SK-N-SH (cell line): Measurements from ENCODE around the gene TWNK. TPM values are rescaled to one million over a fixed set of nuclear protein-coding genes. Genes with fewer than 3 reads are reported as not detected.

ENCODE experiments used
- CTCF ChIA-PET: fragments of 300-600, 350-600 bp; formaldehyde crosslinking; extraction: SDS; loops from one replicate; lab custom pipeline; 2021; lab: Yijun Ruan, JAX
- POLR2A ChIA-PET: fragments of 350-600 bp; sonication (Branson Sonifier 250); formaldehyde crosslinking; extraction: SDS; loops from one replicate; lab custom pipeline; 2020; ENCODE audit warnings: antibody characterized with exemption, inconsistent platforms; lab: Yijun Ruan, JAX
- DNase-seq: peaks from one replicate; pipeline ENCODE4 v3.0.0; 2012
- H2AFZ ChIP-seq: fragments of 200-600 bp; sonication (generic); 2 replicates; pipeline ENCODE4 v1.8.1; 2016; ENCODE audit warnings: antibody characterized with exemption, mild to moderate bottlenecking, low read depth
- H3F3A ChIP-seq: fragments of 200-600 bp; sonication (generic); replicated peaks from 2 replicates; pipeline ENCODE3; 2016; ENCODE audit warnings: antibody characterized with exemption, mild to moderate bottlenecking; ENCODE audit not compliant: insufficient read depth
- H3K27ac ChIP-seq, 2 experiments: fragments of 200-500 bp in 1 of 2; fragments of 200-600 bp in 1 of 2; sonication (Bioruptor generic) in 1 of 2; sonication (generic), shearing (Covaris generic) in 1 of 2; 2 replicates each; pipeline versions ENCODE4 v1.5.1 to v1.6.1; 2014 to 2016; ENCODE audit warnings: low read depth in 2 of 2, inconsistent platforms in 1 of 2, low read length in 1 of 2, mild to moderate bottlenecking in 1 of 2, mixed read lengths in 1 of 2
- H3K27me3 ChIP-seq: fragments of 200-600 bp; sonication (generic), shearing (Covaris generic); 2 replicates; pipeline ENCODE4 v1.6.1; 2016; ENCODE audit warnings: mixed run types; ENCODE audit not compliant: insufficient read depth
- H3K36me3 ChIP-seq, 2 experiments: fragments of 200-500 bp in 1 of 2; fragments of 200-600 bp in 1 of 2; sonication (Bioruptor generic) in 1 of 2; sonication (generic) in 1 of 2; replicated peaks in 1 of 2; 2 replicates each; pipeline versions ENCODE3 to v1.5.1; 2014 to 2016; ENCODE audit warnings: low read length in 1 of 2, mild to moderate bottlenecking in 1 of 2; ENCODE audit not compliant: insufficient read depth in 2 of 2, control insufficient read depth in 1 of 2
- H3K4me1 ChIP-seq, 2 experiments: fragments of 200-500 bp in 1 of 2; fragments of 200-600 bp in 1 of 2; sonication (Bioruptor generic) in 1 of 2; sonication (generic), shearing (Covaris generic) in 1 of 2; 2 replicates each; pipeline versions ENCODE4 v1.5.1 to v1.6.1; 2014 to 2016; ENCODE audit warnings: low read depth in 1 of 2, low read length in 1 of 2, mixed run types in 1 of 2; ENCODE audit not compliant: insufficient read depth in 2 of 2, control insufficient read depth in 1 of 2
- H3K4me2 ChIP-seq: fragments of 200-600 bp; sonication (generic), shearing (Covaris generic); 2 replicates; pipeline ENCODE4 v1.6.1; 2017; ENCODE audit warnings: mixed run types
- H3K4me3 ChIP-seq, 2 experiments: fragments of 200-500 bp in 1 of 2; fragments of 200-600 bp in 1 of 2; sonication (Bioruptor generic) in 1 of 2; sonication (generic), shearing (Covaris generic) in 1 of 2; 2 replicates each; pipeline versions ENCODE4 v1.5.1 to v1.8.1; 2014 to 2016; ENCODE audit warnings: low read depth in 2 of 2, inconsistent platforms in 1 of 2, low read length in 1 of 2, mild to moderate bottlenecking in 1 of 2, mixed read lengths in 1 of 2, moderate library complexity in 1 of 2
- H3K79me2 ChIP-seq: fragments of 200-600 bp; sonication (generic); 2 replicates; pipeline ENCODE4 v1.8.1; 2017; ENCODE audit warnings: mild to moderate bottlenecking; ENCODE audit not compliant: insufficient read depth
- H3K9ac ChIP-seq: fragments of 200-600 bp; sonication (generic); 2 replicates; pipeline ENCODE4 v1.6.1; 2017; ENCODE audit warnings: mixed run types
- H3K9me2 ChIP-seq: fragments of 200-600 bp; sonication (generic); 2 replicates; pipeline ENCODE4 v1.6.1; 2017; ENCODE audit warnings: mixed run types
- H3K9me3 ChIP-seq: fragments of 200-600 bp; sonication (generic); 2 replicates; pipeline ENCODE4 v1.6.1; 2017; ENCODE audit warnings: mixed run types, mild to moderate bottlenecking, moderate library complexity
- H4K20me1 ChIP-seq: fragments of 200-600 bp; sonication (generic); 2 replicates; pipeline ENCODE4 v1.6.1; 2017; ENCODE audit warnings: mild to moderate bottlenecking, mixed run types; ENCODE audit not compliant: insufficient read depth
- CHD2 ChIP-seq: fragments of 150-350 bp; IDR thresholded peaks from 2 replicates; pipeline ENCODE4 v1.6.1; 2018; ENCODE audit warnings: low read length; ENCODE audit not compliant: partially characterized antibody
- ELF1 ChIP-seq: IDR thresholded peaks from 2 replicates; pipeline ENCODE4 v1.4.0; 2012
- EP300 ChIP-seq, 2 experiments: IDR thresholded peaks; 2 replicates each; pipeline versions ENCODE4 v1.4.0 to v1.6.1; 2012; ENCODE audit warnings: borderline replicate concordance in 1 of 2, low read depth in 1 of 2, low read length in 1 of 2
- FOXJ3 ChIP-seq: sonication (generic); formaldehyde crosslinking; IDR thresholded peaks from 2 replicates; pipeline ENCODE4 v1.5.1; 2020; ENCODE audit warnings: mild to moderate bottlenecking, missing genetic modification reagents
- GABPA ChIP-seq: IDR thresholded peaks from 2 replicates; pipeline ENCODE4 v1.4.0; 2012; ENCODE audit warnings: low read depth, mild to moderate bottlenecking
- GATA2 ChIP-seq: sonication (generic); formaldehyde crosslinking; IDR thresholded peaks from 2 replicates; pipeline ENCODE4 v1.5.0; 2020; ENCODE audit warnings: mild to moderate bottlenecking, missing genetic modification reagents
- IRF3 ChIP-seq: fragments of 150-350 bp; IDR thresholded peaks from 2 replicates; pipeline ENCODE4 v1.6.1; 2016; ENCODE audit warnings: mild to moderate bottlenecking, low read depth, low read length
- JUND ChIP-seq: IDR thresholded peaks from 2 replicates; pipeline ENCODE4 v1.4.0; 2012
- MAX ChIP-seq: IDR thresholded peaks from 2 replicates; pipeline ENCODE4 v1.4.0; 2012; ENCODE audit warnings: low read depth
- MEF2A ChIP-seq: IDR thresholded peaks from 2 replicates; pipeline ENCODE4 v1.4.0; 2012; ENCODE audit warnings: low read depth, borderline replicate concordance
- MXI1 ChIP-seq: IDR thresholded peaks from 2 replicates; pipeline ENCODE4 v1.6.1; 2012; ENCODE audit warnings: mild to moderate bottlenecking, low read depth, low read length, improper control_type of control experiment
- NRF1 ChIP-seq: IDR thresholded peaks from 2 replicates; pipeline ENCODE4 v1.6.1; 2012; ENCODE audit warnings: low read depth, mild to moderate bottlenecking, low read length
- PBX3 ChIP-seq: IDR thresholded peaks from 2 replicates; pipeline ENCODE4; 2012
- POLR2AphosphoS5 ChIP-seq: IDR thresholded peaks from 2 replicates; pipeline ENCODE4 v1.6.1; 2012; ENCODE audit warnings: low read depth, low read length
- RCOR1 ChIP-seq: fragments of 150-350 bp; IDR thresholded peaks from 2 replicates; pipeline ENCODE4 v1.6.1; 2017; ENCODE audit warnings: antibody characterized with exemption, low read length
- REST ChIP-seq: IDR thresholded peaks from 2 replicates; pipeline ENCODE4 v1.6.1; 2012; ENCODE audit warnings: mild to moderate bottlenecking, low read depth, low read length, moderate library complexity
- RXRA ChIP-seq: IDR thresholded peaks from 2 replicates; pipeline ENCODE4 v1.4.0; 2012; ENCODE audit warnings: low read depth, mild to moderate bottlenecking, borderline replicate concordance
- SIN3A ChIP-seq: IDR thresholded peaks from 2 replicates; pipeline ENCODE4 v1.6.1; 2012; ENCODE audit warnings: low read depth, mild to moderate bottlenecking, low read length, moderate library complexity, borderline replicate concordance
- TAF1 ChIP-seq: IDR thresholded peaks from 2 replicates; pipeline ENCODE4 v1.6.1; 2012; ENCODE audit warnings: low read depth, mild to moderate bottlenecking, low read length, moderate library complexity, borderline replicate concordance
- TCF12 ChIP-seq: IDR thresholded peaks from 2 replicates; pipeline ENCODE4 v1.4.0; 2012
- USF2 ChIP-seq: fragments of 150-350 bp; IDR thresholded peaks from 2 replicates; pipeline ENCODE4 v1.6.1; 2017; ENCODE audit warnings: antibody characterized with exemption, low read length, low read depth, borderline replicate concordance
- YY1 ChIP-seq: IDR thresholded peaks from 2 replicates; pipeline ENCODE4 v1.4.0; 2012; ENCODE audit warnings: low read depth, mild to moderate bottlenecking
- ZBTB33 ChIP-seq: IDR thresholded peaks from 2 replicates; pipeline ENCODE4 v1.4.0; 2012; ENCODE audit warnings: low read depth, borderline replicate concordance
- WGBS: methylation state at CpG from one replicate; pipeline ENCODE4 v1.1.6; 2017; ENCODE audit warnings: low lambda C conversion rate; 5-methylcytosine and 5-hydroxymethylcytosine counted together
- polyA plus RNA-seq, 3 experiments: library from polyadenylated mRNA; depleted of rRNA; stranded (reverse); fragments of >200 nt; gene quantifications; 2 replicates each; pipeline ENCODE4 v1.2.3, GENCODE V29; 2012

The TWNK gene
- polyA plus RNA-seq (2012; rRNA removed) = 16.4 and 20.0 TPM in 2 replicates
- 16.6 and 20.2 TPM in 2 replicates for polyA plus RNA-seq (2012; cell fraction: cytosol; rRNA removed)
- 15.7 and 20.7 TPM in 2 replicates for polyA plus RNA-seq (2012; cell fraction: nucleus; rRNA removed)

- H3K4me1 ChIP-seq = peaks cover 21 to 45% of the 10 kb centered on the region in 2 experiments
- peak within 1 kb of the TSS; percentile 85 to 98 for H3K4me3 ChIP-seq
- peak within 1 kb of the TSS; percentile 98 for H3K4me2 ChIP-seq
- H3K9me2 ChIP-seq = no peaks in the 10 kb centered on the region
- TF ChIP-seq FOXJ3 (CRISPR knock-in tag) (no peak), ELF1 (peak; percentile 66), EP300 (IDR thresholded peaks at IDR 0.05; ENCODE audit: borderline replicate concordance in 1 of 2, low read depth in 1 of 2, low read length in 1 of 2) (no peak; a peak in 1 of 4 replicates), RCOR1 (peak; percentile 7; the same call in 1 of the 2 replicates), MAX (peak; percentile 100), SIN3A (peak; percentile 91), MEF2A (no peak), YY1 (no peak), POLR2AphosphoS5 (peak; percentile 83), TCF12 (no peak), JUND (no peak), CHD2 (peak; percentile 88), TAF1 (peak; percentile 77), GATA2 (CRISPR knock-in tag) (no peak), MXI1 (peak; percentile 99), IRF3 (no peak), USF2 (no peak), GABPA (peak; percentile 100), PBX3 (no peak), RXRA (no peak), ZBTB33 (peak; percentile 64; the same call in 1 of the 2 replicates), NRF1 (peak; percentile 74), REST (0 out of 2 replicates have a peak, but pooled peaks have one; percentile 17)
- H2AFZ ChIP-seq = peak within 1 kb of the TSS; percentile 90
- H3K79me2 ChIP-seq = peaks cover 57% of the 10 kb centered on the region
- H3K9me3 ChIP-seq = no peaks in the 10 kb centered on the region
- H3K36me3 ChIP-seq = peaks cover 29 to 47% of the 10 kb centered on the region in 2 experiments
- WGBS = under 1% methylated on average over 23 of the region's 75 CpGs
- H3F3A ChIP-seq = no peaks in the 10 kb centered on the region
- ChIA-PET POLR2A (interaction anchor here (0.5 to 1.1 kb wide), 3 partner anchors 10 to 1403 kb away, joined by 3 read pairs; partner anchors contain the start of genes PDZD7 and SFXN3), CTCF (interaction anchor here (0.9 to 24.5 kb wide), 4 partner anchors 11 to 30 kb away, joined by 3 to 443 read pairs (median 49); partner anchors contain the start of gene LZTS2)
- 0 out of 2 replicates have a peak, but pooled peaks cover 4% of the 10 kb centered on the region for H4K20me1 ChIP-seq
- H3K27ac ChIP-seq = peak within 1 kb of the TSS; percentile 56 to 95; a peak in 3 of 4 replicates
- H3K9ac ChIP-seq = peak within 1 kb of the TSS; percentile 84
- no peaks in the 10 kb centered on the region for H3K27me3 ChIP-seq
- DNase-seq = peak; percentile 93
Measured at GRCh38 chr10:100986952-100987684, at the start of gene TWNK, which contains the start of gene MRPL43. TWNK (plus strand) TSS chr10:100987543; CDS start chr10:100988211, 668 bp downstream. MRPL43 (minus strand) TSS chr10:100987497; CDS start chr10:100987443, 54 bp downstream.
